KMS-11 (cell line): ENCODE data around the gene NTRK2.

Experiments
- H2AFZ ChIP-seq: fragments of 200-600 bp; sonication (generic); 2 replicates; pipeline ENCODE4 v1.6.1; 2016; ENCODE audit warnings: antibody characterized with exemption, mixed run types, low read depth
- H3K27ac ChIP-seq: fragments of 200-600 bp; sonication (generic); 2 replicates; pipeline ENCODE4 v1.6.1; 2016; ENCODE audit warnings: mild to moderate bottlenecking, mixed run types
- H3K27me3 ChIP-seq: fragments of 200-600 bp; sonication (generic); 2 replicates; pipeline ENCODE4 v1.6.1; 2017; ENCODE audit warnings: mild to moderate bottlenecking, low read depth, mixed run types, moderate library complexity; ENCODE audit not compliant: insufficient read depth
- H3K36me3 ChIP-seq: fragments of 200-600 bp; sonication (generic); 2 replicates; pipeline ENCODE4 v1.6.1; 2017; ENCODE audit warnings: mild to moderate bottlenecking, mixed run types; ENCODE audit not compliant: insufficient read depth
- H3K4me1 ChIP-seq: fragments of 200-600 bp; sonication (generic); 2 replicates; pipeline ENCODE4 v1.6.1; 2016; ENCODE audit warnings: mild to moderate bottlenecking, low read depth, mixed run types; ENCODE audit not compliant: poor library complexity, severe bottlenecking
- H3K4me2 ChIP-seq: fragments of 200-600 bp; sonication (generic); 2 replicates; pipeline ENCODE4 v1.7.0; 2016; ENCODE audit warnings: mild to moderate bottlenecking, mixed run types
- H3K4me3 ChIP-seq: fragments of 200-600 bp; sonication (generic); IDR thresholded peaks from 2 replicates; pipeline ENCODE4 v1.6.1; 2017; ENCODE audit warnings: low read depth, low read length, mixed read lengths; ENCODE audit not compliant: insufficient read depth
- H3K79me2 ChIP-seq: fragments of 200-600 bp; sonication (generic); 2 replicates; pipeline ENCODE4 v1.6.1; 2016; ENCODE audit warnings: low read depth, mixed run types; ENCODE audit not compliant: insufficient read depth
- H3K9ac ChIP-seq: fragments of 200-600 bp; sonication (generic); 2 replicates; pipeline ENCODE4 v1.6.1; 2016; ENCODE audit warnings: mild to moderate bottlenecking, mixed run types
- H4K20me1 ChIP-seq: fragments of 200-600 bp; sonication (generic); 2 replicates; pipeline ENCODE4 v1.6.1; 2016; ENCODE audit warnings: mild to moderate bottlenecking, mixed run types; ENCODE audit not compliant: insufficient read depth
- TF ChIP-seq, protein P1 (sequence below): fragments of 200-600 bp; sonication (generic); conservative IDR thresholded peaks from 2 replicates; pipeline ENCODE4 v1.6.1; 2017; ENCODE audit warnings: low read depth, mild to moderate bottlenecking, antibody characterized with exemption, low read length, moderate library complexity, mixed read lengths

The NTRK2 gene

DNA sequence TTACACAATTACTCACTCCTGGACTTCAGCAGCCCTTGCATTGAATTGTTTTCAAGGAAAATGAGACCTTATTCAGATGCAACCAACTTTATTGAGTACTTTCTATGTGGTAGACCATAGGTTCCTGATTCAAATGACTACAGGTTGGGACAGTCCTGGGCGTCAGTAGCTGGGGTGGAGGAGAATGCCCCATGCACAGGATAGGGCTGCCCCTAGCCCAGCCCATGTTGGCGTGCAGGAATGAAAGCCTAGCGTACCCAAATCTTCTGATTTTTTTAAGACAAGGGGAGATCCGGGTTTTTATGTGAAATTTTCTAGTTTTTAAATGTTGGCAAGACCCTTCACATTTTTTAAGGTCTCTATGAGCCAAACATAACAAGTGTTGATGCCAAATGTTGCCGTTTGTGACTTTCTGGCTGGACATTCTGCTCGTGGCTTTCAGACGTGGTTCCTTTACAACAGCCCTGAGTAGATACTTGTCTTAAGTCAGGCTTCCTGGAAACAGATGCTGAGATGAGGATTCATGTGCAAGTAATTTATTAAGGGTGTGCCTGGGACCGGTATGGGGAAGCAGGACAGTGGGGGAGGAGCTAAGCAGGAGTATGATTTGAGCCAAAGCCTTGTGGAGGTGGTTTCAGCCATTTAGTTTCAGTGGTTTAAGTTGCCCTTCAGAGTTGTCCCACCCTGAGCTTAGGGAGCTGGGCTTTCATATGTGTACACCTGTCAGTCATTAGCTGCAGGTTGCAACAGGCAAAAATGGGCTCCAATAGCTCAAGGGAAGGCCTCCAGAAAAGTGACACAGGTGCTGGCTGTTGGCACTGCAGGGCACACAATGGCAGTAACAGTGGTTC, 154.1 kb downstream of the NTRK2 start:
- peaks cover 29% of the 10 kb centered on the region for H3K4me1 ChIP-seq
- H3K79me2 ChIP-seq: no peaks in the 10 kb centered on the region
- H3K9ac ChIP-seq: no peak overlapping the region
- H3K27ac ChIP-seq: no peak overlapping the region; the same call in 1 of the 2 replicates
- peak overlapping the region; percentile 64 for H3K4me2 ChIP-seq
- H3K27me3 ChIP-seq: no peaks in the 10 kb centered on the region
- TF ChIP-seq, protein P1, sequence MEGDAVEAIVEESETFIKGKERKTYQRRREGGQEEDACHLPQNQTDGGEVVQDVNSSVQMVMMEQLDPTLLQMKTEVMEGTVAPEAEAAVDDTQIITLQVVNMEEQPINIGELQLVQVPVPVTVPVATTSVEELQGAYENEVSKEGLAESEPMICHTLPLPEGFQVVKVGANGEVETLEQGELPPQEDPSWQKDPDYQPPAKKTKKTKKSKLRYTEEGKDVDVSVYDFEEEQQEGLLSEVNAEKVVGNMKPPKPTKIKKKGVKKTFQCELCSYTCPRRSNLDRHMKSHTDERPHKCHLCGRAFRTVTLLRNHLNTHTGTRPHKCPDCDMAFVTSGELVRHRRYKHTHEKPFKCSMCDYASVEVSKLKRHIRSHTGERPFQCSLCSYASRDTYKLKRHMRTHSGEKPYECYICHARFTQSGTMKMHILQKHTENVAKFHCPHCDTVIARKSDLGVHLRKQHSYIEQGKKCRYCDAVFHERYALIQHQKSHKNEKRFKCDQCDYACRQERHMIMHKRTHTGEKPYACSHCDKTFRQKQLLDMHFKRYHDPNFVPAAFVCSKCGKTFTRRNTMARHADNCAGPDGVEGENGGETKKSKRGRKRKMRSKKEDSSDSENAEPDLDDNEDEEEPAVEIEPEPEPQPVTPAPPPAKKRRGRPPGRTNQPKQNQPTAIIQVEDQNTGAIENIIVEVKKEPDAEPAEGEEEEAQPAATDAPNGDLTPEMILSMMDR: no peak
- H3K36me3 ChIP-seq: no peaks in the 10 kb centered on the region
- no peaks in the 10 kb centered on the region for H4K20me1 ChIP-seq
- H2AFZ ChIP-seq: peak overlapping the region; percentile 10; the same call in 1 of the 2 replicates
- H3K4me3 ChIP-seq: no peak overlapping the region

DNA sequence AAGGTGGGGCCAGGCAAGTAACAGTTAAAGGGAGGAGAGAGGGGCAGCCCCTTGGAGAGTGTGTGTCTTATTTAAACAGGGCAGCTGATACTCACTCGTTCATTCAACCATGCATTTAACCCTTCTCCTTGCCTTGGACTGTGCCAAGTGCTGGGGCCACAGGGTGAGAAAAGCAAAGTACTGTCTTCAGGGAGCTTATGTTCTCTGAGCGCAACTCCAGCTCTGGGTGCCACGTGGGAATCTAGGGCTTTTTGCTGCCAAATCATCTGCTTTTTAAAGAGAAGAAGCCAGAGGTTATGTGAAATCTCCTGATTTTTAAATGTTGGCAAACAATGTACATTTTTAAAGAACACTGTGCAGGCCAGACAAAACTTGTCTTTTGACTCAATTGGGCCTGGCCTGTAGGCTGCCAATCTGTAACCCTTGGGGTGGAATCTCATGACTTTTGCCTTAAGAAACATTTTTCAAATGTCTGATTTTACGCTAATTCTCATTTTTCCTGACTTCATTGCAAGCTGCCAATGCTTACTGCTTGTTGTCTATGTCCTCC, 157.8 kb downstream of the NTRK2 start:
- H3K79me2 ChIP-seq: no peaks in the 10 kb centered on the region
- no peak overlapping the region for H3K4me3 ChIP-seq
- H3K9ac ChIP-seq: no peak overlapping the region
- H3K4me1 ChIP-seq: peaks cover 29% of the 10 kb centered on the region
- no peak overlapping the region for H3K27ac ChIP-seq
- no peaks in the 10 kb centered on the region for H4K20me1 ChIP-seq
- H2AFZ ChIP-seq: no peak overlapping the region
- no peaks in the 10 kb centered on the region for H3K27me3 ChIP-seq
- no peak overlapping the region for H3K4me2 ChIP-seq
- no peaks in the 10 kb centered on the region for H3K36me3 ChIP-seq
- TF ChIP-seq, protein P1: no peak

DNA sequence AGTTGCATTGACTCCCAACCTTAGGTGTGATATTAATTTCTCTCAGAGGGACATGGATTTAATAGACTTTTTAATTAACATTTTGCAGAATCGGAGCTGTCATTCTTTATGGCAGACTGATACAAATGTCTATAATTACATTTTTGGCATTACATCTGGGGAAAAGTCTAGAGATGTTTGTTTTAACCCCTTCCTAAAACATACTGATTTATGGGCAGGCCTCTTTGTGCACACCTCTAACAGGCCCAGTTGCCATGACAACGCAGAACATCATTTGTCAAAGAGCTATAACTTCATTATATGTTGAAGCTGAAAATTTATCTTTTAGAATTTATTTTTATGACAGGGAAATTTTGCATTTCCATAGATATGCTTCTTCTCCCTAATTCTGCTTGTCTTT, 158.5 kb downstream of the NTRK2 start:
- no peaks in the 10 kb centered on the region for H3K79me2 ChIP-seq
- no peak overlapping the region for H3K4me3 ChIP-seq
- H3K4me1 ChIP-seq: peaks cover 24% of the 10 kb centered on the region
- no peaks in the 10 kb centered on the region for H3K36me3 ChIP-seq
- H4K20me1 ChIP-seq: no peaks in the 10 kb centered on the region
- H3K27me3 ChIP-seq: no peaks in the 10 kb centered on the region
- no peak overlapping the region for H2AFZ ChIP-seq
- H3K27ac ChIP-seq: no peak overlapping the region
- no peak overlapping the region for H3K9ac ChIP-seq
- TF ChIP-seq, protein P1: no peak
- no peak overlapping the region for H3K4me2 ChIP-seq

DNA sequence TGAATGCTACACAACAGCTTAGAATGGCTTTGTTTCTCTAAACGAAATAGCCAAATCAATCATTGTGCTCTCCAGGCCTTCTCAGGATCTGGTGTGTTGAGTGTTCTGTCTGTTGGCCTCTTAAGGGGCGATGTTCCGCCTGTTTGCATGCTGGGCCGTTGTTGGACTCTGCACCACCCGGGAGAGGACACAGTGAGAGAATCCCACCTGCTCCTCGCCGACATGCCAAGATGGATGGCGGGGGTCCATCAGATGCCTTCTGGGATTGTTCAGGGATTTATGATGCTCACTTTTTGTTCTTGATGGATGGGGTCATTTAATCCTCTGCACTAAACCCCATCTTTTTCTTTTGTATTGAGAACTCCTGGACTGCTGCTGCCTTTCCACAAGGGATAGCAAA, 159.9 kb downstream of the NTRK2 start:
- Histone ChIP-seq H3K4me2 (no peak overlapping the region), H3K79me2 (no peaks in the 10 kb centered on the region), H3K27ac (no peak overlapping the region), H4K20me1 (no peaks in the 10 kb centered on the region), H3K9ac (no peak overlapping the region), H3K36me3 (no peaks in the 10 kb centered on the region), H2AFZ (no peak overlapping the region), H3K4me1 (peaks cover 10% of the 10 kb centered on the region), H3K4me3 (no peak overlapping the region), H3K27me3 (no peaks in the 10 kb centered on the region)
- TF ChIP-seq, protein P1: no peak
